ENCODE results near the gene JAKMIP2.

JAKMIP2 gene

DNA sequence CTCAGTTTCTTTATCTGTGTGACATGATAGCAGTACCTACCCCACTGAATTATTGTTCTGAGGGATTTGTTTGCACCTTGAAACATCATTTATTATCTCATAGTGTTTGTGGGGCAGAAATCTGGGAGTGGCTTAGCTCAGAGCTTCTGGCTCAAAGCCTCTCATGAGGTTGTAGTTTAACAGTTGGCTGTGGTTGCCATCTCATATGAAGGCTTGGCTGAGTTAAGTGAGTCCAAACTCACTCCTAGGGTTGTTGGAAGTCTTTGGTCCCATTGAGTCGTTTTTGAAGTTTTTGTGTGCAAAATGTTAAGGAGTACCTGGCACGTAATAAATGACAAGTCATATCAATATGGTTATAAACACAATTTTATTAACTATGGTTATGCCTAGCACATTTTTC, 3.6 kb upstream of the JAKMIP2 start:
- no peak for DNase-seq

- DNase-seq: no peak
Measured at GRCh38 chr5:147784146-147784987, 1.8 kb upstream of the JAKMIP2 start.

DNA sequence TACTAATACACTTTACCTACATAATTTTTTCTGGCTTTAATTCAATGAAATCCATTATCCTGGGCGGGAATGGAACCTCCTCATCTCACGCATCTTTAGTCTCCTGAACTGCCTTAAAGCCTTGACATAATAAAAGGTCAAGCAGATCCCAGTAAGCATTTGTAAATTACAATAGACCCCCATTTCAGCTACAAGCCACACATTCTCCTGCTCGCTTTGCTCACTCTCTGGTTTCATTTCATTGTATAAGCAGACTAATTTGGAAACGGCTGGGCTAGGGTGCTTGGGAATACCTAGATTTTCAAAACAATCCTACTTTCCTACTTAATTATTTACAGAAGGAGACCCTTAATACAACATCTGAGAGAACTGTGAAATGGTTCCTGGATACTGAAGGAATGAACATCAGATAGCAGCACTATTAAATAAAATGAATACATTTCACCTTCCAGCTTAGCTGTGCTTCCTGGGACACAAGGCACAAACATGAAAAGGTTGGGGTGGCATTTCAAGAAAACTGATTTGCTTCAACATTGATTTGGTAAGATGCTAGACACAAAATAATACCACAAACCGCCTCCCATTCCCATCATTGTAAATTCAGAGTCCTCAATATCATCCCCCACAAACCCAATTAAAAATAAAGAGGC, 1.5 kb downstream of the JAKMIP2 start:
- no peak for DNase-seq

- DNase-seq: no peak
Measured at GRCh38 chr5:147779694-147780093, 2.8 kb downstream of the JAKMIP2 start.

DNA sequence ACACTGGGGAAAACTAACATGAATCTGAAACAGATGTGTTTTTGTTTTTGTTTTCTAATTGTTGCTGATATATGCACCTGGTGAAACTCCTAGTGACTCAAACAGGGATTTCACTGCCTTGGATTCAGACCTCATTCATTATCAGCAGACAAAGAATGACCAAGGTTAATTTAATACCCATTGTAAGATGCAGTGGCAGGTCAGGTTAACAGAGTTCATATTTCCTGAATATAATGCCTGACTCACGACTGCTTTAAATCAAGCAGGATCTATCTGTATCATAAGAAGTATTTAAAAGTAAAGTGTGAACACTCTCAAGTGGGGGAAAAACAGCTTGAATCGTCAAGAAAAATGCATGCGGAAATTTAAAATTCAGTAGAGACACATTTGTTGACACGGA, 5.5 kb downstream of the JAKMIP2 start:
- DNase-seq: no peak

GRCh38 chr5:147773587-147773986, 8.9 kb downstream of the JAKMIP2 start:
- no peak for DNase-seq

GRCh38 chr5:147773139-147773538, 9.4 kb downstream of the JAKMIP2 start:
- DNase-seq: no peak

DNA sequence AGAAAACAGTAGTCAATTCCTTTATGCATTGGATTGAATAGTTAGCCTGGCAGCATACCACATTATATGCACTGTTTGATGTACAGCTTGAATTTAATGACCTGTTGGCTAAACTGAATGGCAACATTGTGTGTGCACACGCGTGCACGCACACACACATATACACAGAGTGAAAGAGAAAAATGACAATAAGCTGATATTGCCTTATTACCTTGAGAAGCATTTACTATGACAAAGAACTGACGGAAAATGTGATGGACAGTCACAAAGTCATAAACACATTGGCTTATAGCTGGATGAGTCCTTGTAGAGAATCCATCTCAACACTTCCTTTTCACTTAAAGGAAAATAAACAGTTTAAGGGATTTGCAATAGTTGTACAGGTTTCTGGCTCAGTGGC, 15.5 kb downstream of the JAKMIP2 start:
- no peak for DNase-seq

- DNase-seq: no peak
Measured at GRCh38 chr5:147763791-147764525, 18.6 kb downstream of the JAKMIP2 start.

- no peak for DNase-seq
Measured at GRCh38 chr5:147760086-147760875, 22.2 kb downstream of the JAKMIP2 start.

DNA sequence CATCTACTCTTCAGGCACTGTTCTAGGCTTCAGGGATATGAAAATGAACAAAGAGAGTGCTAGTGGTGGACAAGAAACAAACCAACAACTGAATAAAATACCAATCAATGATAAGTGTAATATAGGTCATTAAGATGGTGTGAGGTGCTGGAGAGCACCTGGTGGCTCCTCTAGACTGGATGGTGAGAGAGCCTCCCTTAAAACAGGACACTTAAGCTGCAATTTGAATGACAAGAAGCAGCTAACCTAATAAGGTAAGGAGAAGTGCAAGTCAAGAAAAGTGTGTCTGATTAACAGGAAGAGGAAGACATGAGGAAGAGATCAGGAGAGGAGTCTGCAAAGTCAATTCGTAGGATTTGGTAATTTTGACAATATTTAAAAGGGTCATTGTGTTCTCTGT, 23.1 kb downstream of the JAKMIP2 start:
- DNase-seq: no peak

DNA sequence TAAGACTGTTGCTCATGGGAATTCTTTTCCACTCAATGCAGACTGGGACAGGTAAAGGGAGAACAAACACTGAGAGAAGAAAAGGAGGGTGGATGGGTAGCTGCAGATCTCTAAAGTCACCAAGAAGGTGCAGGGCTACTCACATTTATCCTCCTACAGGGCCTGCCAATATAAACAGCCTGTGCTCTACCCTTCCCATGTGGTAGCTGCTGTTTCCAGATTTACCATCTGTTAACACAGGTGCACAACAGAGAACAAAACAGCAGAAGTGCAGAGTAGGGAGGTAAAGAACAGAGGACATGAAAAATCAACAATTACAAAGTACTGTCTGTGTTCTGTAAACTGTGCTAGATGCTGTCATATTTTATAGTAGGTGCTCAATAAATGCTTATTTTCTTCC, 26.0 kb downstream of the JAKMIP2 start:
- no peak for DNase-seq

- DNase-seq: no peak
Measured at GRCh38 chr5:147754372-147755122, 28.0 kb downstream of the JAKMIP2 start.

GRCh38 chr5:147753765-147754164, 28.8 kb downstream of the JAKMIP2 start:
- DNase-seq: no peak

GRCh38 chr5:147752666-147753290, 29.8 kb downstream of the JAKMIP2 start:
- DNase-seq: no peak

- DNase-seq: no peak
Measured at GRCh38 chr5:147752033-147752432, 30.5 kb downstream of the JAKMIP2 start.

DNA sequence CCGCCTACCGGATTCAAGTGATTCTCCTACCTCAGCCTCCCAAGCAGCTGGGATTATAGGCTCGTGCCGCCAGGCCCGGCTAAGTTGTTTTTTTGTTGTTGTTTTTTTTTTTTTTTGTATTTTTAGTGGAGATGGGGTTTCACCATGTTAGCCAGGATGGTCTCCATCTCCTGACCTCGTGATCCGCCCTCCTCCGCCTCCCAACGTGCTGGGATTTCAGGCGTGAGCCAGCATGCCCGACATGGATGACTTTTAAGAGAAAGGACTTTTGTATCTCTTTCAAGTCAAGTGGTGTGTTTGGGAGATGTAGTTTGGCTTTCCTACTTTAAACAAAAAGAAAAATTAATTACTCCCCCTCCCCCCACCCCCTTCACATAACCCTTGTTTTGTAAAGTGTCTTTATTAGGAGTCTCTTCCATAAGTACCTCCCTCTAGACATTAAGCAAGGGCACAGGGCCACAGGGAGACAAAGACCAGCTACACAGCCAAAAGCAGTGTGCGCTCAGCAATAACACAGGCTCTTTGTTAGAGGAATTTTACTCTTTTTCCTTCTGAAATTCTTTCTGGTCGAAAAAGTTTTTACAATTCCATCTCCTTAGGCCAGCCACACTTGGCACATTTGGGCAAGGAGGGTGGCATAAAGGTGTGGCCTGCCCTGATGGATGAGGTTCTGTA, 31.2 kb downstream of the JAKMIP2 start:
- no peak for DNase-seq

- no peak for DNase-seq
Measured at GRCh38 chr5:147750065-147750464, 32.5 kb downstream of the JAKMIP2 start.

- DNase-seq: no peak
Measured at GRCh38 chr5:147748590-147748989, 33.9 kb downstream of the JAKMIP2 start.

DNA sequence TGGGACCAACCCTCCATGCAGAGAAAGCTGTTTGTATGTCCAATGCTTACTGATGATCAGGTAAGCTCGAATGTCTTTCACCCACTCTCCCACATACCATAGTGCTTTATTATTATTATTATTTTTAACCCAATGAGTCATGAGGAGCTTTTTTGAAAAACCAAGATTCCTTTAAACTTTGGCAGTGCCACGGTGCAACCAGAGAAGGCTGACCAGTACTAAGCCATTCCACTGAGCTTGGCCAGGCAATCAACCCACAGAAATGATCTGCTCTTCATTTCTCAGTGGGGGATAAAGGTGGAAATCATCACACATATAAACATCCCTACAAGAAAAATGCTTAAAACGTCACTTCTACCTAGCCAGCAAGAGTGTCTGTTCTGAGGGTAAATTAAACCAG, 35.5 kb downstream of the JAKMIP2 start:
- DNase-seq: no peak
